Stimulated activated CD4-positive, alpha-beta T cell treated with anti-CD3 and anti-CD28 coated beads, TNF-alpha, amount 100 ng/mL, for 48 hours (primary cell): ENCODE data around the gene FLNC.

ENCODE experiments used
- DNase-seq, 3 donors: peaks; one replicate each; pipeline ENCODE4 v3.0.0-alpha.2; 2020; ENCODE audit warnings: low read depth in 3 of 3

The FLNC gene

DNA sequence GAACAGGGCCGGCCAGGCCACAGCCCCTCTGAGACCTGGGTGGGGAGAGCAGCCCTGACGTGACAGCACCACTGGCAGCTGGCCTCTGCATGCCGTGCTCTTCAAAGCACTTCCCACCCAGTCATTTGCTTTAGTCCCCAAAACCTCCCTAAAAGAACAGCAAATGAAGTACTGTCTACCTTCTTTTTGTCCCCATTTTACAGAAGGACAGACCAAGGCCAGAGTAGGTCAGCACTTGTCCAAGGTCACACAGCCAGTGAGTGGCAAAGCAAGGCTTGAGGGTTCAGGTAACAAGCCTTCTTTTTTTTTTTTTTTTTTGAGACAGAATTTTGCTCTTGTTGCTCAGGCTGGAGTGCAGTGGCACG lies 47.5 kb downstream of the FLNC start:
- DNase-seq = no peak

DNA sequence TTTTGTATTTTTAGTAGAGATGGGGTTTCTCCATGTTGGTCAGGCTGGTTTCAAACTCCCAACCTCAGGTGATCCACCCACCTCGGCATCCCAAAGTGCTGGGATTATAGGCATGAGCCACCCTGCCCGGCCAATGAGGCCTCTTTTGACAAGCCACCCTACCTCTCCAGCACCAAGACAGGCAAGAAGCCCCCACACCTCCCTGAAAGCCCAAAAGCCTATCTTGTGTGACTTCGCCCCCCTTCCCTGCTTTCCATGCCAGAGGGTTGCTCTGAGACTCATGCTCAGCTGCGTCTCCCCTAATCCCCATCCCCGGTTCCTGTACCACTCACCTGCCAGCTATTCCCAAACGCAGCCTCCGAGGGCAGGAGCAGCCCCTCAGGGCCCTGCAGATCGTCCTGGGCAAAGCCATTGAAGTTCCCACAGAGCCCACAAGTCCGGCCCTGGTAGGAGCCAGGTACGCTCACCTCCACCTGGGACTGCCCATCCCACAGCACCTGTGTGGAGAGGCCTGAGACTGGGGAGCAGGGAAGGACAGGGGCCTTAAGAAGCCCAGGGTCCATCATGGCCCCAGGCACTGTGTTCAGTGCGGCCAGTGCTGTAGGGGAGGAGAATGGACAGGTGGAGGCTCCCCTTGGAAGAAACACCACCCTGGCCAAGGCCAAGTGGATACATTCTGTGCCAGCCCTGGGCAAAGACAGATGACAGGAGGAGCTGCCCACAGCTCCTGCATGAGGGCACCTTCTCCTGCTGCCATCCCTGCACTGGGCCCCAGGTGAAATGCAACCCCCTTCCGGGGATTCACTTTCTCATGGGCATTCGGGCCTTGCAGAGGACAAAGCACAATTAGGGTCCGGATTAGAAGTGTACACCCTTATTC lies 48.3 kb downstream of the FLNC start:
- DNase-seq = no peak

DNA sequence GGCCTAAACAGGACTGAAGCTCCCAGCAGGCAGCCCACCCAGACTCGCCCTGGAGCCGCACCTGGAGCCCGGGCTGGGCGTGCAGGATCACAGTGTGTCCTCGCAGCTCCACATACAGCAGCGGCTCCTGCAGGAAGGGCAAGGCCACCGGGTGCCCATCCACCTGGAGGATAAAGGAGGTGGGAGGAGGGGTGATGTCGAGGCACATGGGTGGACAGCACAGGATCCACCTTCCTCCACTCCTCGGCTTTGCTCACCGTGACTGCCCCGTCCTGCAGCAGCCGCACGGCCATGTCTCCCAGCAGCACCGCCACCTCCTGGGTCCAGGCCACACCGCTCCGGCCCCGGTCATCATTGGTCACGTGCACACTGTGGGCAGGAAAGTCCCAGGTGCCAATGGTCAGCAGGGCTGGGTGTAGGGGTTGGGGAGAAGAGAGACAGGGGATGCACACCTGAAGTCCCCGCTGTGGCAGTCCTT lies 49.3 kb downstream of the FLNC start:
- no peak for DNase-seq

DNA sequence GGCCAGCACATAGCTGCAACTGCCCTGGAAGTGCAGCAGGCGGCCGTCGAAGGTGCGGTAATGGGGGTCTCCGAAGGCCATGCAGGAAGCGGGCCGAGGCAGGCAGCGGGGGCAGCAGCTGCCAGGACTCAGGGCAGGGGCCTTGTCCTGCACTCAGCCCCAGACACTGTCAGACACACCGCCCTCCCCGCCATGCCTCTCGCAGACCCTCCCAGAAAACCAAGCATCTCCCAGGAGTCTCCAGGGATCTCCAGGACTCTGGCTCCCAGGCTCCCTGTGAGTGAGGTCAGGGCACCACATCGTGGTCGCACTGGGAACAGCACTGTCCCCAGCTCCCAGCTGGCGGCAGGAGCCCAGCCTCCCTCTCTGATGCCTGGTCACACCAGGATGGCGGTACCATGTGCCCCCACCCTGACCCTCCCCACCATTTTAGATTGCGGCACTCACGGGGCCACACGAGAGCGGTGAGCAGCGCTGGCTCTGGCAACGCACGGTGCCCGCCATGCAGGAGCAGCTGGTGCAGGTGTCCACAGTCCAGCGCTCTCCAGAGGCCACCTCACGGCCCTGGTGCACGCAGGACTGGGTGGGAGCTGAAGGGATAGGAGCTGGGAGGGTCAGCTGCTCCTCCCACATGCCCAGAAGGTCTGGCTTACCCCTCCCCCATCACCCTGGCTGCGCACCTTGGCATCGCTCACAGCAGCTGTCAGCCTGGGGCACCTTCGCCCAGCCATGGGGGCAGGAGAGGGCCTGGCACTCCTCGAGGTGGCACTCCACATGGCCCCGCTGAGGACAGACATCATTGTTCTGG lies 49.9 kb downstream of the FLNC start:
- no peak for DNase-seq

DNA sequence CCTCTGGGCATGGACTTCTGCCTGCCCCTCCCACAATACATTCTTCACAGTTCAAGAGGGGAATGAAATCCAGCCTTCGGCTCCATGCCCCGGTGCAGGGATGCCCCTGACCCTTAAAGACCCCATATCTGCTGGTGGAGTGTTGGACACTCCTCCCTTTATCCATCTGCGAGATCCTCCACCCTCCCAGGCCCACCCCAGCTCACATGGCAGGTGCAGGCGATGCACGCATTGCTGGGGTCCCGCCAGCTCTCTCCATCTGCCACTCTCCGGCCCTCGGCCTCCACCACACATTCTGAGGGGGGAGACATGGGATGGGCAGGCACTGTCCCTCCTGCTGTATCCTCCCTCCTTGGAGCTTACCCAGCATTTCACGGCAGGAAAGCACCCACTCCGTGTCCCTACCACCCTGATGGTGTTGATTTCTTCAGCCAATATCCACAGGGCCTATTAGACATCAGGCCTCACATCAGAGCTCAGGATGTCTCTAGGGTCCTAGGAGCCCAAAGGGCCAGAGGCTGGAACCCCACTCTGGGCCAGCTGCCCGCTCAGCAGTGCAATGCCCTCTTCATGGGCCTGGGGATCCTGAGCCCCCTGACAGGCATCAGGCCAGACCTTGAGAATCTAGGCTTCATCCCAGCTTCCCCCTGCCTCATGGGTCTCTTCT lies 50.7 kb downstream of the FLNC start:
- no peak for DNase-seq

DNA sequence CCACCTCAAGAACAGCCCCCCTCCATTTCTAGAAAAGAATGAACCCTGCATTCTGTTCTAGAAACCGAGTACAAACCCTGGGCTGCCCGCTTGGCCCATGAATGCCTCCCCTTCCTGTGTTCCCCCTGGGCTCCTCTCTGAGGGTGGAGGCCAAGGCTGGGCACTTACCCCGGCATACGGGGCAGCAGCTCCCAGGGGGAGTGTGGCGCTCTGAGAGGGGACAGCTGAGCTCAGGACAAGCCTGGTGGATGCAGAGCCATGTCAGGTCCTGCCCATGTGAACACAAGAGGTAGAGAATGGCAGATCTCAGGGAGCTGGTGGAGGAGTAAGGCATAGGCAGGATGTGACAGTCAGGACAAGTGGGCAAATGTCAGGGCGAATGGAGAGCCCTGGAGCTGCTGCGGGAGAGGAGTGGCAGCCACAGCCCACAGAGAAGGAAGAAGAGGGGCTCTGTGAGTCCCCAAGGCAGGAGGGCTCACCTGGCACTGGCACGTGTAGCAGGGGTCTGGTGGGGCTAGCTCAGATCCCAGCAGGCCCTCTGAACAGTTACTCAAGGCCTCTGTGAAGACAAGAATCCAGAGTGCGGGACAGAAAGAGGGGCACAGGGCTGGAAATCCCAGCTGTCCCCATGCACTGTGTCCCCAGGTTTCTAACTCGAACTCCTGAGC lies 51.4 kb downstream of the FLNC start:
- no peak for DNase-seq

DNA sequence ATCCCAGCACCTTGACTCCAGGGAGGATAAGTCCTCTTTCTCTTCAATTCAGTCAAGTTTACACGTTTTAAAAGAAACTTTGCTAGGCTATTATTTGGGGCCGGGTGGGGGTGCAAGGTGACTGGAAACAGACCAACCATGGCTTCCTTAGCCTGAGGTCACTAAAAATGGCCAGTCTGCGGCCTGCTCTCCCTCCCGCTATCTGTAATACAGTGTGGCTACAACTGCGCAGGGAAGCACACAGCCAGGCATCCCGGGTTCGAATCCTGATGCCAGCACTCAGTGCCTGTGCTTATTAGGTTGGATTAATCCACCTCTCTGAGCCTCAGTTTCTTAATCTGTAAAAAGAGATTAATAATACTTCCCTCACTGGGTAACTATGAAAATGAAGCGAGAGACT lies 51.9 kb downstream of the FLNC start:
- no peak for DNase-seq

DNA sequence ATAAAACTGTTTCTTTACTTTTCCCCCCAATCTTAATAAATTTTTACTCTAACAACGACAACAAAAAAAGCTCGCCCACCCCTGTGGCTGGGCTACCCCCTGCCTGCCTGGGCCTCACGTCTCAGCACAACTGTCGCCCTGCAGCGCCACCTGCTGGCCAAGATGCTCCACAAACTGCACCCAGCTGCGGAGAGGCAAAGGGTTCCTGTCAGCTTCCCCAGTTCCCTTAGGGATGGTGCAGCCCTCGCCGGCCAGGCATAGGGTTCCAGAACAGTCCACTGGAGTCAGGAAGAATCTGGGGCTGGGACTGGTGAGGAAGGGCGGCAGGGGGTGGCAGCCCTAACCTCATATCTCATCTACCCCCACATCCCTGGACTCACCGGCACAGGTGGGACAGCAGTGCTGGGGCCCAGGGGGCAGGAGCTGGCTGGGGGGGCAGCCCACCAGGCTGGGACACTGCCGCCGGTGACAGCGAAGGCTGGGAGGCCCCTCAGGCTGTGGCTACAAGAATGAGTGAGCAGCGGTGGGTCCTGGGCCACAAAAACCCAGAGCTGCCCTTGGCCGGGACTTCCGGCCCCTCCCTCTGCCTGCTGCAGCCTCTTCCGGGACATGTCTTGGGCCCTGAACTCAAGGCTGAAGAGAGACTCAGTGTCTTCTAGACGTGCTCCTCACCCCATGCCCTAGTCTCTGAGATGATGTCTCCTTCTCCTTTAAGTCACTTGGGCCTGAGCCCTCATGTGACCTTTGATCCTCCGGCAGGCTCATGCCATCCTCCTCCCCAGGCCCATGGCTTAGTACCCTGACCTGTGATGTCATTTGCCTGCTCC lies 53.6 kb downstream of the FLNC start:
- peak; percentile 69 to 83 (median 78) for DNase-seq

DNA sequence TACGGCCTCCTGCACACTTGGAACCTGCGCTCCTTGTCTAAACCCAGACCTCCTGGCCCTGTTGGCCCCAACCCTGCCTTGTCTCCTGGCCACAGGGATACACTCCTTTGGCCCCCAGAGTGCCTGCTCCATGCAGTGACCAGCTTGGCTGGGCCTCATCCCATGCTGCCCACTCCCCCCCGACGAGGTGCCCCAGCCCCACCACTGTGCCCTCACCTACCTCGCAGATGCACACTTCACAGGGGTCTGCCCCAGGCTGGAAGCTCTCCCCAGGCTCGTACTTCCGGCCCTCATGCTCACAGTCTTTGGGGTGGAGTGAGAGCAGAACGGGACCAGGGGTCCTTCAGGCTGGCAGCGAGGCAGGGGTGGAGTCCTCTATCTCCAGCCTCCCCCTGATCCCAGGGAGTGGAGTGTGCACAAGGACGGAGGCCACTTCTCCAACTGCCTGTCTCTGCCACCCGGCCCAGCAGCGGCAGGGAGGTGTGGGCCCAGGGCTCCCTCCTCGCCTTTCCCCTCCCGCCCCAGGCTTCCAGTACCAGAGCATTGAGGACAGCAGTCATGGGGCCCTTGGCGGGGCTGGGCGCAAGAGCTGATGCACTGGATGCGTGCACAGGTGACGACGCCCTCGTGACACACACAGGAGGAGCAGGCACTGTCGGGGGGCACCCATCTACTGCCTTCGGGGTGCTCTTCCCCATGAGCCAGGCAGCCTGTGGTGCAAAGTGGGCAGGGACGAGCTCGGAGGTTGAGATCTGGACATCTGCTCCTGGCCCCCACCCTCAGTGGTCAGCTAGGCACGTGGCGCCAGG lies 54.6 kb downstream of the FLNC start:
- DNase-seq = no peak

DNA sequence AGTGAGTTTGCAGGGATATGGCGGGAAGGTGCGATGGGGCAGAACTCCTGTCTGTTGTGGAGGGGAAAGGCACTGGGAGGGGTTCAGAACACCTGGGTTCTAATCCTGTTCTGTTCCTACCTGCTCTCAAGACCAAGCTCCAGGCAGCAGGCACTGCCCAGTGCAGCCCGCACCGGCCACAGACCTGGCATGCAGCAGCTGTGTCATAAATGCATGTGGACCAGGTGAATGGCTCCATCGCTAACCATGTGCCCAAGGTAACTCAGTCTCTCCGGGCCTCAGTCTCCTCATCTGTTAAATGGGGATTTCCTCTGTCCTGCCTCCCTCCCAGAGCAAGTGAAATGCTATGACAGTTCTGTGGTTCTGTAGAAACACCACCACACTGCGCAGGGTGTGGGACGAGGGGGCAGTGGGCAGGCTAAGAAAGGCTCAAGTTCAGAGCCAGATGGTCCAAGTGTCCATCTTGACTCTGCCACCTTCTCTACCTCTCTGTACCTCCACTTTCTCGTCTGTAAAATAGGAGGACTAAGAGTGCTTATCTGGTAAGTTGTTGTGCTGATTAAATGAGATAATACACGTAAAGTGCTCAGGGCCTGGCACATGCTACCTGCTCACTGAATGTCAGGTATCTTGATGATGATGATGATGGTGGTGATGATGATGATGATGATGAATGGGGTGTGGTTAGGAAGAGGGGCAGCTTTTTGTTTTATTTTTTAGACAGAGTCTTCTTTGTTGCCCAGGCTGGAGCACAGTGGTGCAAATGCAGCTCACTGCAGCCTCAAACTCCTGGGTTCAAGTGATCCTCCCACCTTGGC lies 55.4 kb downstream of the FLNC start:
- DNase-seq = no peak

DNA sequence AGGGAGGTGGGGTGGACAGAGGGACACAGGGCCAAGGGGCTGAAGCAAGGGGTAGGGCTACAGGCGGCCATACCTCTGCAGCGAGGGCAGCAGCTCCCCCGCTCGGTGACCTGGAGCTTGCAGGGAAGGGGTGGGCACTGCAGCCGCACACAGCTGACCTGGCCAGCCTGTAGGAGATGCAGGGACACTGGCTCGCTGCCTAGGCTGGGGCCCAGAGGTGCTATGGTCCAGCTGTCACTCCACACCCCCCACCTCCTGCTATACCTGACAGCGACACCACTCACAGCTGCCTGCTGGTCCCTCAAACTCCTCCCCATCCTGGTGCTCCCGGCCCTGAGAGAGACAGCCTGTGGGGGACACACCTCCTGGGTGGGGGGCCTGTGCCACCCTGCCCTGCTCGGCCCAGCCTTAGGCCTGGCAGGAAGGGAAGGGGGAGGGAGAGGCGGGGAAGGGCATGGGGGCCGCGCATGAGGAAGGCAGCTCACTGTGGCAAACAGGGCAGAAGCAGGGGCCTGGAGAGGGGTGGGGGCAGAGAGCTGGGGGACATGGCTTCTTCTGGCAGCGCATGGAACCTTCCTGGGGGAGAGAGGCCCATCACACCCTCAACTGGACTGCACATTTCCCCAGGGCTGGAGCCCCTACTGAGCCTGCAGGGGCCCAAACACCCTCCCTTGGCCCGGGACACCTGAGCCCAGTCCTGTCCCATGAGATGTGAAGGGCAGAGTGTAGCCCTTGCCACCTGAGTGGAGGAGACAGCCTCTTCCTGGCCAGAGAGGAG lies 56.4 kb downstream of the FLNC start:
- DNase-seq = no peak

DNA sequence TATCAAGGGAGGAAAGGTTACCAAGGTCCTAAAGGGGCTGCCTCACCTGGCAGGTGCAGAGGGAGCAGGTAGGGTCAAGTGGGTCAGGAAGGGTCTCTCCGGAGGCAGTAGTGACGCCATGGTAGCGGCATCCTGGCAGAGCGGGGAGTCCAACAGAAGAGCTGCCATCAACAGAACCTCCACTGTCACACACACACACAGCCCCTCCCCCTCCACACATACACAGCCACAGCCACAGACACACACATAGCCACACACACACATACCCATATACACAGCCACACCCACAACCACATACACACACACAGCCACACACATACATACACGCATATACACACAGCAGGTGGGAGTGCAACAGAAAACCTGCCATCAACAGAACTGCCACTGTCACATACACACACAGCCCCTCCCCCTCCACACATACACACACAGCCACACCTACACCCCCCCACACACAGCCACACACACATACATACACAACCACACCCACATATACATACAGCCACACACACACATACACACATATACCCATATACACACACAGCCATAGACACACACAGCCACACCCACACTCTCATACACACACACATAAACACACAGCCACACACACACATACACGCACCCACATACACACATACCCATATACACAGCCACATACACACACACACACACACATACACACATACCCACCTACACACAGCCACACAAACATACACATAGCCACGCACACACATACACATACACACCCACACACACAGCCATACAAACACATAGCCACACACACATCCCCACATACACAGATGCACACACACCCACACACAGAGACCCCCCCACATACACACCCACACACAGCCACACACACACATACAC lies 57.2 kb downstream of the FLNC start:
- no peak for DNase-seq

DNA sequence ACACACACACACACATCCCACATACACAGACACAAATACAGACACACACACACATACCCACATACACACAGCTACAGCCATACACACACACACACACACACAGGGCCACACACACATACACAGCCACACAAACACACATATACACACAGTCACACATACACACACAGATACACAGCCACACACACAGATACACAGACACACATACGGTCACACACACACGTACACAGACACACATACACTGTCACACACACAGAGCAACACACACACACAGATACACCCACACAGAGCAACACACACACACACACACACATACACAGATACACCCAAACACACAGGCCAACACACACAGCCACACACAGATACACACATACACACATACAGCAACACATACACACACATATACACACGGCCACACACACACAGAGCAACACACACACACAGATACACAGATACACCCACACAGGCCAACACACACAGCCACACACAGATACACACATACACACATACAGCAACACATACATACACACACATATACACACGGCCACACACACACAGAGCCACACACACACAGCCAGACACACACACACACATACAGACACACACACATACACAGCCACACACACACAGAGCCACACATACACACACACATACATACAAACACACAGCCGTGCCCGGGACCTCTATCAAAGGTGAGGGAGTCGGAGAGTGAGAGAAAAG lies 58.0 kb downstream of the FLNC start:
- no peak for DNase-seq

DNA sequence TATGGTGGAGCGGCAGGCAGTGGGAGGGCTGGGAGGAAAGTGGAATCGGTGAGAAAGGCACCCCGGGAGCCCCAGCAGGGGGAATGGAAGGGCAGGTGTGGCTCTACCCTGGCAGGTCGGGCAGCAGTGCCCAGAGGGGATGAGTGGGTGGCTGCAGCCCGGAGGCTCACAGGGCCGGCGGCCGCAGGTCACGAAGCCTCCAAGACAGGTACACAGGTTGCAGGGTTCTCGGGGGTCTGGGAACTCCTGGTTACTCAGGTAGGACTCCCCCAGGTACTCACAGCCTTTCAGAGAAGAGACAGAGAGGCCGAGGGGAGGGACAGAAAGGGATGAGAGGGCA lies 58.5 kb downstream of the FLNC start:
- DNase-seq = no peak

DNA sequence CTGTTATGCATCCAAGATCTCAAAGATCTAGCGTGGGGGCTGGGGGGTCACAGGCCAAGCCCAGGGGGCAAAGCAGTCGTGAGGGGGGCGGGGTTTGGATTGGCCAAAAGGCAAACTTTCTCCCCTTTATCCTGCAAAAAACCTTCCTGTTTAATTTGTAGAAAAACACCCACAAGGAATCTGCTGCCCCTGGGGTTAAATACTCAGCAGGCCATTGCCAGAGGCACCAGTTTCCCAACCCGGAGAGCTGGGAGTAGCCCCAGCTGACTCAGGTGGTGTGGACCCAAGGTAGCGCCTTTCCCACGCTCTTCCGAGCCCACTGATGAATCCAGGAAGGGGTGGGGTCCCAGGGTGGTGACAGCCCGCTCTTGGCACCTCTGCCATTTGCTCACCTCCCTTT lies 58.9 kb downstream of the FLNC start:
- DNase-seq = no peak

DNA sequence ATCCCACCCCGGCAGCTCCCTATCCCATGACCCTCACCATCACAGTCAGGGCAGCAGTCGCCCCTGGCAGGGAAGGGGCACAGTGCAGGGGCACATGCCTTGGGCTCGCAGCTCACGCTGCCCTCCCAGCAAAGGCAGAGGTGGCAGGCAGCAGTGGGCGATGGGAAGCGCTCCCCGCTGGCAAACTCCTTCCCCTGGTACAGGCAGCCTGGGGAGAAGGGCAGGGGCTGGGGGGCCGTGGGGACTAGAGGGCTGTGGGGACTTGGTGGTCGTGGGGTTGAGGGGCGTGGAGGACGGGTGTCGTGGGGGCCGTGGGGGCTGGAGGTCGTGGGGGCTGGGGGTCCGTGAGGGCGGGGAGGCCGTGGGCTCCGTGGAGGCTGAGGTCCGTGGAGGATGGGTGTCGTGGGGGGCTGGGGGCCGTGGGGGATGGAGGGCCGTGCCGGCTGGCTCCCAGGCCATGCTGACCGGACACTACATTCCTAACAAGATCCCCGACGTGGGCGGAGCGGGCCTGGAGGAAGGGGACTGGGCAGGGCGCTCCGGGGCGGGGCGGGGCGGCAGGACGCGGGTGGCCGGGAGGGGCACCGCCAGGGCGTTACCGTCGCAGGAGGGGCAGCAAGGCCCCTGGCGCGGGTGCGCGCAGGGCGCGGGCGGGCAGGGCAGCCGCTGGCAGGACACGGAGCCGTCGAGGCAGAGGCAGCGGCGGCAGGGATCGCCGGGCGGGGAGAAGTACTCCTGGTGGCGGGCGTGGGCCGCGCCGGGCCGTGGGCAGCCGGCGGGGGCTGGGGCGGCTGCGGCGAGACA lies 60.3 kb downstream of the FLNC start:
- DNase-seq = no peak
